ENCODE data around the gene SSX2.
"Not testable (repeated sequence)": the region's sequence is repeated elsewhere in the genome, so short reads cannot be mapped to it uniquely, and the experiment has no call there.

- TF ChIP-seq CTCF (IDR thresholded peaks at IDR 0.05; ENCODE audit: low read depth, low read length, missing input control); REST (IDR thresholded peaks at IDR 0.05); ATF3 (IDR thresholded peaks at IDR 0.05); ZBTB33 (IDR thresholded peaks at IDR 0.05); EGR1 (IDR thresholded peaks at IDR 0.05; ENCODE audit: low read depth in 2 of 2); TAF1 (conservative IDR thresholded peaks at IDR 0.05); SP1 (IDR thresholded peaks at IDR 0.05); FOXA1 (IDR thresholded peaks at IDR 0.05); RAD21 (IDR thresholded peaks at IDR 0.05); MAX (IDR thresholded peaks at IDR 0.05); RXRA (IDR thresholded peaks at IDR 0.05): not testable (repeated sequence)
Measured at GRCh38 chrX:52650676-52651075, 56.3 kb downstream of the SSX2 start.

Data from liver (tissue), 3 donors.